Neural progenitor cell (in vitro differentiated cells): Measurements from ENCODE around the gene PPIE.

Experiments used
- EZH2 ChIP-seq: fragments of 200-600 bp; sonication (generic); IDR thresholded peaks from 2 replicates; pipeline ENCODE4 v1.6.1; 2017; ENCODE audit warnings: antibody characterized with exemption, mild to moderate bottlenecking, moderate library complexity
- TF ChIP-seq, protein P1 (sequence below): fragments of 200-600 bp; sonication (generic); IDR thresholded peaks from 2 replicates; pipeline ENCODE4 v1.5.1; 2017; ENCODE audit warnings: antibody characterized with exemption, mild to moderate bottlenecking

DNA sequence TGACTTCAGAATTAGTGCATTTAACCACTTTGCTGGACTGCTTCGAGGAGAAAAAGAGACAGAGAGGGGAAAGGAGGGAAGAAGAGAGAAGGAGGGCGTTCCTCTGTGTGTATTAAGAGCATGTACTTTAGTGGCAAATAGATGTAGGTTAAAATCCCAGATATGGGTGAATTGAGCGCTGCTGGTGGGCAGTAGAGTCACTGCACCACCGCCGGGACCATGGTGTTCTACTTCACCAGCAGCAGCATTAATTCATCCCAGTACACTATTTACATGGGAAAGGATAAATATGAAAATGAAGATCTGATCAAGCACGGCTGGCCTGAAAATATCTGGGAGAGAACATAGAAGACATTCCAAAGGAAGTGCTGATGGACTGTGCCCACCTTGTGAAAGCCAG is 20.9 kb upstream of the PPIE start:
- TF ChIP-seq, protein P1, sequence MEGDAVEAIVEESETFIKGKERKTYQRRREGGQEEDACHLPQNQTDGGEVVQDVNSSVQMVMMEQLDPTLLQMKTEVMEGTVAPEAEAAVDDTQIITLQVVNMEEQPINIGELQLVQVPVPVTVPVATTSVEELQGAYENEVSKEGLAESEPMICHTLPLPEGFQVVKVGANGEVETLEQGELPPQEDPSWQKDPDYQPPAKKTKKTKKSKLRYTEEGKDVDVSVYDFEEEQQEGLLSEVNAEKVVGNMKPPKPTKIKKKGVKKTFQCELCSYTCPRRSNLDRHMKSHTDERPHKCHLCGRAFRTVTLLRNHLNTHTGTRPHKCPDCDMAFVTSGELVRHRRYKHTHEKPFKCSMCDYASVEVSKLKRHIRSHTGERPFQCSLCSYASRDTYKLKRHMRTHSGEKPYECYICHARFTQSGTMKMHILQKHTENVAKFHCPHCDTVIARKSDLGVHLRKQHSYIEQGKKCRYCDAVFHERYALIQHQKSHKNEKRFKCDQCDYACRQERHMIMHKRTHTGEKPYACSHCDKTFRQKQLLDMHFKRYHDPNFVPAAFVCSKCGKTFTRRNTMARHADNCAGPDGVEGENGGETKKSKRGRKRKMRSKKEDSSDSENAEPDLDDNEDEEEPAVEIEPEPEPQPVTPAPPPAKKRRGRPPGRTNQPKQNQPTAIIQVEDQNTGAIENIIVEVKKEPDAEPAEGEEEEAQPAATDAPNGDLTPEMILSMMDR: peak; percentile 10
- TF ChIP-seq EZH2: no peak
